Measurements from ENCODE around the gene FDX2.
"Not testable (repeated sequence)": the region's sequence is repeated elsewhere in the genome, so short reads cannot be mapped to it uniquely, and the experiment has no call there.

DNA sequence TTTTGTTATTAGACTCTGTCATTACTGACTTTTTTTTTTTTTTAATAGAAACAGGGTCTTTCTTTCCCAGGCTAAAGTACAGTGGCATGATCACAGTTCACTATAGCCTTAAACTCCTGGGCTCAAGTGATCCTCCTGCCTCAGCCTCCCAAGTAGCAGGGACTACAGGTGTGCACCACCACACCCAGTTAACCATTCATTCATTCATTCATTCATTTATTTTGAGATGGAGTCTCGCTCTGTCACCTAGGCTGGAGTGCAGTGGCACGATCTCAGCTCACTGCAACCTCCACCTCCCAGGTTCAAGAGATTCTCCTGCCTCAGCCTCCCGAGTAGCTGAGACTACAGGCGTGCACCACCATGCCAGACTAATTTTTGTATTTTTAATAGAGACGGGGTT is 33.8 kb downstream of the FDX2 start:
- TF ChIP-seq, protein P1, sequence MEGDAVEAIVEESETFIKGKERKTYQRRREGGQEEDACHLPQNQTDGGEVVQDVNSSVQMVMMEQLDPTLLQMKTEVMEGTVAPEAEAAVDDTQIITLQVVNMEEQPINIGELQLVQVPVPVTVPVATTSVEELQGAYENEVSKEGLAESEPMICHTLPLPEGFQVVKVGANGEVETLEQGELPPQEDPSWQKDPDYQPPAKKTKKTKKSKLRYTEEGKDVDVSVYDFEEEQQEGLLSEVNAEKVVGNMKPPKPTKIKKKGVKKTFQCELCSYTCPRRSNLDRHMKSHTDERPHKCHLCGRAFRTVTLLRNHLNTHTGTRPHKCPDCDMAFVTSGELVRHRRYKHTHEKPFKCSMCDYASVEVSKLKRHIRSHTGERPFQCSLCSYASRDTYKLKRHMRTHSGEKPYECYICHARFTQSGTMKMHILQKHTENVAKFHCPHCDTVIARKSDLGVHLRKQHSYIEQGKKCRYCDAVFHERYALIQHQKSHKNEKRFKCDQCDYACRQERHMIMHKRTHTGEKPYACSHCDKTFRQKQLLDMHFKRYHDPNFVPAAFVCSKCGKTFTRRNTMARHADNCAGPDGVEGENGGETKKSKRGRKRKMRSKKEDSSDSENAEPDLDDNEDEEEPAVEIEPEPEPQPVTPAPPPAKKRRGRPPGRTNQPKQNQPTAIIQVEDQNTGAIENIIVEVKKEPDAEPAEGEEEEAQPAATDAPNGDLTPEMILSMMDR (IDR thresholded peaks at IDR 0.05) = not testable (repeated sequence)
- not testable (repeated sequence) for TF ChIP-seq POLR2A, POLR2AphosphoS5 (IDR thresholded peaks at IDR 0.05)

All from prostate gland (tissue), 2 donors.